OCI-LY1 (cell line): Measurements from ENCODE around the gene HACE1.
"Not testable (repeated sequence)": the region's sequence is repeated elsewhere in the genome, so short reads cannot be mapped to it uniquely, and the experiment has no call there.

Experiments
- H2AFZ ChIP-seq: fragments of 200-600 bp; sonication (generic), shearing (Covaris generic); 2 replicates; pipeline ENCODE4 v1.6.0; 2014; ENCODE audit warnings: antibody characterized with exemption, mild to moderate bottlenecking, low read length
- H3F3A ChIP-seq: fragments of 200-600 bp; sonication (generic), shearing (Covaris generic); 2 replicates; pipeline ENCODE4 v1.6.0; 2014; ENCODE audit warnings: mild to moderate bottlenecking, antibody characterized with exemption, low read length, moderate library complexity; ENCODE audit not compliant: insufficient read depth
- H3K27ac ChIP-seq: fragments of 200-600 bp; sonication (generic); 2 replicates; pipeline ENCODE4 v1.5.1; 2014; ENCODE audit warnings: low read length, mixed run types, mild to moderate bottlenecking, low read depth; ENCODE audit not compliant: poor library complexity, severe bottlenecking
- H3K27me3 ChIP-seq: fragments of 200-600 bp; sonication (generic); 2 replicates; pipeline ENCODE4 v1.6.0; 2014; ENCODE audit warnings: antibody characterized with exemption, mild to moderate bottlenecking, low read length, moderate library complexity; ENCODE audit not compliant: insufficient read depth
- H3K36me3 ChIP-seq: fragments of 200-600 bp; sonication (generic); 2 replicates; pipeline ENCODE4 v1.6.1; 2014; ENCODE audit warnings: mild to moderate bottlenecking, antibody characterized with exemption, low read length, moderate library complexity, mixed read lengths; ENCODE audit not compliant: insufficient read depth
- H3K4me1 ChIP-seq: fragments of 200-600 bp; sonication (generic); 2 replicates; pipeline ENCODE4 v1.5.1; 2014; ENCODE audit warnings: mild to moderate bottlenecking, low read length, moderate library complexity; ENCODE audit not compliant: insufficient read depth, severe bottlenecking
- H3K4me2 ChIP-seq: fragments of 200-600 bp; sonication (generic), shearing (Covaris generic); 2 replicates; pipeline ENCODE4 v1.6.1; 2014; ENCODE audit warnings: low read length
- H3K4me3 ChIP-seq: fragments of 200-600 bp; sonication (generic); 2 replicates; pipeline ENCODE4 v1.5.1; 2014; ENCODE audit warnings: low read length, low read depth, mild to moderate bottlenecking, mixed read lengths; ENCODE audit not compliant: poor library complexity, severe bottlenecking
- H3K79me2 ChIP-seq: fragments of 200-600 bp; shearing (Covaris generic); 2 replicates; pipeline ENCODE4 v1.6.1; 2016; ENCODE audit warnings: mixed run types, low read length, mixed read lengths; ENCODE audit not compliant: insufficient read depth
- H3K9ac ChIP-seq: fragments of 200-600 bp; sonication (generic), shearing (Covaris generic); 2 replicates; pipeline ENCODE4 v1.6.1; 2014; ENCODE audit warnings: mild to moderate bottlenecking, low read length, mixed read lengths
- H3K9me2 ChIP-seq: fragments of 200-600 bp; sonication (generic), shearing (Covaris generic); 2 replicates; pipeline ENCODE4 v1.6.1; 2014; ENCODE audit warnings: low read depth, mild to moderate bottlenecking, low read length, mixed read lengths
- H3K9me3 ChIP-seq: fragments of 200-600 bp; shearing (Covaris generic); 2 replicates; pipeline ENCODE4 v1.6.1; 2014; ENCODE audit warnings: low read length, mixed read lengths
- H4K20me1 ChIP-seq: fragments of 200-600 bp; sonication (generic), shearing (Covaris generic); 2 replicates; pipeline ENCODE4 v1.6.0; 2016; ENCODE audit warnings: mild to moderate bottlenecking, low read length; ENCODE audit not compliant: insufficient read depth
- EZH2 ChIP-seq: fragments of 200-600 bp; sonication (generic), shearing (Covaris generic); IDR thresholded peaks from 2 replicates; pipeline ENCODE4 v1.8.0; 2017; ENCODE audit warnings: borderline replicate concordance, mixed run types, mild to moderate bottlenecking, antibody characterized with exemption, low read length, moderate library complexity, mixed read lengths
- TF ChIP-seq, protein P1 (sequence below): fragments of 200-600 bp; sonication (generic), shearing (Covaris generic); IDR thresholded peaks from 2 replicates; pipeline ENCODE4 v1.5.1; 2017; ENCODE audit warnings: mild to moderate bottlenecking, antibody characterized with exemption, low read length, moderate library complexity, mixed read lengths

HACE1 gene

DNA sequence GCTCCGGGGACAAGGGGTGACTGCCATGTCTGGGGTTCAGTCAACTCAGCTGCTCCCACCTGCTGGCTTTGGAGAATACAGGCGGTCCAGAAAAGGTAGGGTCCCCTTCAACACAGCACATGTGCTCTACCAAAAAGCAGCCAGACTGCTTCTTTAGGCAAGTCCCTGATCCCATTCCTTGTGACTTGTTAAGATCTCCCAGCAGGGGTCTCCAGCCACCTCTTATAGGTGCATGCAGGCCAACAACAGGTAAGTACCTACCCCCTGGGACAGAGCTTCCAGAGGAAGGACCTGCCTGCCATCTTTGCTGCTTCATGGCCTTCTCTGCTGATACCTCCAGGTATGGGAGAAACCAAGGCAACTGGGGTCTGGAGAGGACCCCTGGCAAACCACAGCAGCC is 106.5 kb downstream of the HACE1 start:
- Histone ChIP-seq H3F3A (no peaks in the 10 kb centered on the region), H3K9me2 (no peaks in the 10 kb centered on the region; the same call in 1 of the 2 replicates), H3K27ac (no peak overlapping the region), H3K4me3 (no peak overlapping the region), H2AFZ (no peak overlapping the region), H3K4me1 (no peaks in the 10 kb centered on the region), H3K9ac (no peak overlapping the region), H3K36me3 (no peaks in the 10 kb centered on the region), H3K79me2 (no peaks in the 10 kb centered on the region), H4K20me1 (no peaks in the 10 kb centered on the region), H3K9me3 (no peaks in the 10 kb centered on the region), H3K27me3 (no peaks in the 10 kb centered on the region), H3K4me2 (no peak overlapping the region)
- no peak for TF ChIP-seq EZH2
- TF ChIP-seq, protein P1, sequence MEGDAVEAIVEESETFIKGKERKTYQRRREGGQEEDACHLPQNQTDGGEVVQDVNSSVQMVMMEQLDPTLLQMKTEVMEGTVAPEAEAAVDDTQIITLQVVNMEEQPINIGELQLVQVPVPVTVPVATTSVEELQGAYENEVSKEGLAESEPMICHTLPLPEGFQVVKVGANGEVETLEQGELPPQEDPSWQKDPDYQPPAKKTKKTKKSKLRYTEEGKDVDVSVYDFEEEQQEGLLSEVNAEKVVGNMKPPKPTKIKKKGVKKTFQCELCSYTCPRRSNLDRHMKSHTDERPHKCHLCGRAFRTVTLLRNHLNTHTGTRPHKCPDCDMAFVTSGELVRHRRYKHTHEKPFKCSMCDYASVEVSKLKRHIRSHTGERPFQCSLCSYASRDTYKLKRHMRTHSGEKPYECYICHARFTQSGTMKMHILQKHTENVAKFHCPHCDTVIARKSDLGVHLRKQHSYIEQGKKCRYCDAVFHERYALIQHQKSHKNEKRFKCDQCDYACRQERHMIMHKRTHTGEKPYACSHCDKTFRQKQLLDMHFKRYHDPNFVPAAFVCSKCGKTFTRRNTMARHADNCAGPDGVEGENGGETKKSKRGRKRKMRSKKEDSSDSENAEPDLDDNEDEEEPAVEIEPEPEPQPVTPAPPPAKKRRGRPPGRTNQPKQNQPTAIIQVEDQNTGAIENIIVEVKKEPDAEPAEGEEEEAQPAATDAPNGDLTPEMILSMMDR = no peak

DNA sequence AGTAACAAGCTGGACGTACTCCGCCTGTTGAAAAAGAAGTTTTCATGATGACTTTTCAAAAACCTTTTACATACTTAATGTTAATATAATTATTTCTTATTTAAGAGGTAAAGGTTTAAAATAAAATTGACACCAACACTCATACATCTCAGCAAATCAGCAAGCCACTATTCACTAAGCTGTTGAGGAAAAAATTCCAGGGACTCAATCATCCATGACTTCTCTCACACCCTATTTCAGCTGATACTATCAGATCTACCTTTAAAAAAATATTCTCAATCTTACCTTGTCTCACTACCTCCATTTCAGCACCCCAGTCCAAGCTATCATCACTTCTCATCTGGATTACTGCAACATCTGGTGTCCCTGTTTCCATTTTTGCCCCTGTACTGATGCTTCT is 109.3 kb downstream of the HACE1 start:
- Histone ChIP-seq H4K20me1 (no peaks in the 10 kb centered on the region), H3K36me3 (no peaks in the 10 kb centered on the region), H3K27ac (no peak overlapping the region), H3K4me1 (no peaks in the 10 kb centered on the region), H3K9ac (no peak overlapping the region), H3K27me3 (no peaks in the 10 kb centered on the region), H3K4me2 (no peak overlapping the region), H3K9me2 (no peaks in the 10 kb centered on the region; the same call in 1 of the 2 replicates), H3K9me3 (no peaks in the 10 kb centered on the region), H3K79me2 (no peaks in the 10 kb centered on the region), H2AFZ (no peak overlapping the region), H3F3A (no peaks in the 10 kb centered on the region), H3K4me3 (no peak overlapping the region)
- TF ChIP-seq, protein P1 = no peak
- TF ChIP-seq EZH2 = no peak

GRCh38 chr6:104739124-104739523 is 120.6 kb downstream of the HACE1 start:
- H3K9me3 ChIP-seq, H3K9ac ChIP-seq, H3F3A ChIP-seq, H3K4me3 ChIP-seq, H3K27me3 ChIP-seq, H3K36me3 ChIP-seq, H3K79me2 ChIP-seq, H2AFZ ChIP-seq, H3K4me2 ChIP-seq, H3K27ac ChIP-seq, H3K4me1 ChIP-seq, H3K9me2 ChIP-seq, H4K20me1 ChIP-seq: not testable (repeated sequence)

GRCh38 chr6:104737567-104737966 is 122.2 kb downstream of the HACE1 start:
- not testable (repeated sequence) for H3K9ac ChIP-seq, H3K27me3 ChIP-seq, H3K27ac ChIP-seq, H3K79me2 ChIP-seq, H4K20me1 ChIP-seq, H2AFZ ChIP-seq, H3K4me1 ChIP-seq, H3K4me3 ChIP-seq, H3K4me2 ChIP-seq, H3K9me2 ChIP-seq, H3K36me3 ChIP-seq, H3K9me3 ChIP-seq, H3F3A ChIP-seq
